GM12878 (cell line): Measurements from ENCODE around the gene RAB7B. TPM values are rescaled to one million over a fixed set of nuclear protein-coding genes. Genes with fewer than 3 reads are reported as not detected.

Source experiments
- ATF3 ChIP-seq: IDR thresholded peaks from 2 replicates; pipeline ENCODE4 v1.6.1; 2011; ENCODE audit warnings: low read depth, mild to moderate bottlenecking, low read length, moderate library complexity, borderline replicate concordance; ENCODE audit errors: extremely low read depth
- BRCA1 ChIP-seq: IDR thresholded peaks from 2 replicates; pipeline ENCODE4 v1.6.1; 2011; ENCODE audit warnings: low read depth, low read length, improper control_type of control experiment
- CHD2 ChIP-seq: IDR thresholded peaks from 2 replicates; pipeline ENCODE4 v1.6.1; 2011; ENCODE audit warnings: low read depth, low read length, improper control_type of control experiment, borderline replicate concordance
- DPF2 ChIP-seq: fragments of 450-650 bp; IDR thresholded peaks from 2 replicates; pipeline ENCODE4 v1.6.1; 2017; ENCODE audit warnings: mild to moderate bottlenecking
- ESRRA ChIP-seq: IDR thresholded peaks from 2 replicates; pipeline ENCODE4 v1.6.1; 2012; ENCODE audit warnings: mild to moderate bottlenecking, low read length, improper control_type of control experiment
- IRF4 ChIP-seq: IDR thresholded peaks from 2 replicates; pipeline ENCODE4 v1.6.1; 2011; ENCODE audit warnings: low read depth, low read length
- MEF2B ChIP-seq: fragments of 450-650 bp; IDR thresholded peaks from 2 replicates; pipeline ENCODE4 v1.6.1; 2018; ENCODE audit warnings: mild to moderate bottlenecking, moderate library complexity; ENCODE audit not compliant: partially characterized antibody, poor library complexity, severe bottlenecking
- SIN3A ChIP-seq: IDR thresholded peaks from 2 replicates; pipeline ENCODE4 v1.6.1; 2012; ENCODE audit warnings: low read depth, low read length, improper control_type of control experiment
- SMAD1 ChIP-seq: fragments of 450-650 bp; IDR thresholded peaks from 2 replicates; pipeline ENCODE4 v1.6.1; 2018; ENCODE audit warnings: mild to moderate bottlenecking, low read depth; ENCODE audit not compliant: partially characterized antibody
- SPI1 ChIP-seq: IDR thresholded peaks from 2 replicates; pipeline ENCODE4 v1.6.1; 2011; ENCODE audit warnings: low read depth, mild to moderate bottlenecking, low read length, moderate library complexity, borderline replicate concordance; ENCODE audit not compliant: insufficient read depth
- SREBF1 ChIP-seq: IDR thresholded peaks from 2 replicates; pipeline ENCODE4 v1.6.1; 2012; ENCODE audit warnings: mild to moderate bottlenecking, low read length
- STAT3 ChIP-seq: IDR thresholded peaks from 2 replicates; pipeline ENCODE4 v1.6.1; 2011; ENCODE audit warnings: low read depth, low read length, improper control_type of control experiment
- ZBTB11 ChIP-seq: fragments of 450-650 bp; formaldehyde crosslinking; IDR thresholded peaks from 2 replicates; pipeline ENCODE4 v1.5.0; 2022; ENCODE audit warnings: mild to moderate bottlenecking, missing genetic modification characterization
- ZBTB33 ChIP-seq: fragments of 450-650 bp; IDR thresholded peaks from 2 replicates; pipeline ENCODE4 v1.6.1; 2017; ENCODE audit warnings: mild to moderate bottlenecking
- polyA plus RNA-seq, 11 experiments: library from polyadenylated mRNA; depleted of rRNA in 4 of 11; unstranded in 6 of 11; stranded (reverse) in 5 of 11; fragments of >200 nt; fragmentation: Nextera tagmentation in 4 of 11; fragmentation: Illumina TruSeq in 1 of 11; extraction: Ambion mirVana in 4 of 11; extraction: Trizol in 1 of 11; gene quantifications; 1 replicate in 1 of 11; 2 replicates in 10 of 11; pipeline versions ENCODE4 v1.2.1 to v1.2.3, GENCODE V29; 2011 to 2016; ENCODE audit warnings: inconsistent platforms in 2 of 11, missing spikeins in 2 of 11, low read depth in 1 of 11
- total RNA-seq, 4 experiments: library from RNA; depleted of rRNA in 3 of 4; stranded (reverse); fragments of >200 nt in 3 of 4; fragmentation: Illumina TruSeq in 1 of 4; extraction: Trizol in 1 of 4; gene quantifications; 2 replicates each; pipeline versions ENCODE4 v1.2.1 to v1.2.3, GENCODE V29; 2013 to 2021
- TF ChIP-seq, protein P1 (sequence below): IDR thresholded peaks from 2 replicates; pipeline ENCODE4 v1.6.1; 2011; ENCODE audit warnings: borderline replicate concordance, low read depth, mild to moderate bottlenecking, moderate library complexity, mixed read lengths, low read length; ENCODE audit not compliant: insufficient read depth; ENCODE audit errors: extremely low read length
- TF ChIP-seq, protein P2 (sequence below), 3 experiments: IDR thresholded peaks in 2 of 3; conservative IDR thresholded peaks in 1 of 3; 2 replicates each; pipeline ENCODE4 v1.5.1; 2011; ENCODE audit warnings: low read depth in 3 of 3, low read length in 3 of 3, mild to moderate bottlenecking in 3 of 3, control low read depth in 2 of 3, moderate library complexity in 2 of 3, inconsistent platforms in 1 of 3, mixed read lengths in 1 of 3; ENCODE audit not compliant: control insufficient read depth in 2 of 3, insufficient read depth in 1 of 3; ENCODE audit errors: extremely low read depth in 1 of 3
- TF ChIP-seq, protein P3 (sequence below): fragments of 450-650 bp; IDR thresholded peaks from 2 replicates; pipeline ENCODE4 v1.6.1; 2017; ENCODE audit warnings: antibody characterized with exemption, mild to moderate bottlenecking, moderate library complexity

The RAB7B gene
- total and polyA plus RNA-seq, 10 of the 15 experiments (the other 5 are each of a cell fraction or from before 2014, with no cell fraction given): 0.09 TPM; not detected in 9

DNA sequence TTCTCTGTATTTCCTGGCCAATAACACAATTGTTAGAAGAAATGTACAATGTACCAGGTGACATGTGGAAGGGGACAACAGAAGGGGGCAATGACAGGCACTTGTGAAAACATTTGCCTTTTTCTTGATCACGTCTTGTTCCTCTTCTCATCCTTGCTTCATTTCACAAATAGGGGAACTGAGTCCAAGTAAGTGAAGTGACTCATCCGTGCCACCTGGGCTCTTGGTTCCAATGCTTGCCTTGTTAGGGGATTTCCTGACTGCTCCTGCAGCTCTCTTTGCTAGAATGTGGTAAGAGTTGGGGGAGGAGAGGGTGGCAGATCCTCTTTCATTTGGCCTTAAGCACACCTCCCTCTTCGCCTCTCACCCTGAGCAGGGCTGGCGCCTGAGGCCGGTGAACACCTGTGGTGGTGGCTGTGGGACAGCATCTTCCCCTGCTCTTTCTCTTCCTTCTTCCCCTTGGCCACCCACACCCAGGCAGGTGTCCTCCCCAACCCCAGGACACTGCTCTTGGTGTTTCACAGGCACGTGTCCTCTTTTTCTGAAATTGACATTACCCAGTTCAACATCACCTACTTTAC lies 47.5 kb upstream of the RAB7B start (continued):
- TF ChIP-seq, protein P1, sequence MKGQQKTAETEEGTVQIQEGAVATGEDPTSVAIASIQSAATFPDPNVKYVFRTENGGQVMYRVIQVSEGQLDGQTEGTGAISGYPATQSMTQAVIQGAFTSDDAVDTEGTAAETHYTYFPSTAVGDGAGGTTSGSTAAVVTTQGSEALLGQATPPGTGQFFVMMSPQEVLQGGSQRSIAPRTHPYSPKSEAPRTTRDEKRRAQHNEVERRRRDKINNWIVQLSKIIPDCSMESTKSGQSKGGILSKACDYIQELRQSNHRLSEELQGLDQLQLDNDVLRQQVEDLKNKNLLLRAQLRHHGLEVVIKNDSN: peak; percentile 54
- peak; percentile 99 for TF ChIP-seq DPF2
- TF ChIP-seq, protein P2, sequence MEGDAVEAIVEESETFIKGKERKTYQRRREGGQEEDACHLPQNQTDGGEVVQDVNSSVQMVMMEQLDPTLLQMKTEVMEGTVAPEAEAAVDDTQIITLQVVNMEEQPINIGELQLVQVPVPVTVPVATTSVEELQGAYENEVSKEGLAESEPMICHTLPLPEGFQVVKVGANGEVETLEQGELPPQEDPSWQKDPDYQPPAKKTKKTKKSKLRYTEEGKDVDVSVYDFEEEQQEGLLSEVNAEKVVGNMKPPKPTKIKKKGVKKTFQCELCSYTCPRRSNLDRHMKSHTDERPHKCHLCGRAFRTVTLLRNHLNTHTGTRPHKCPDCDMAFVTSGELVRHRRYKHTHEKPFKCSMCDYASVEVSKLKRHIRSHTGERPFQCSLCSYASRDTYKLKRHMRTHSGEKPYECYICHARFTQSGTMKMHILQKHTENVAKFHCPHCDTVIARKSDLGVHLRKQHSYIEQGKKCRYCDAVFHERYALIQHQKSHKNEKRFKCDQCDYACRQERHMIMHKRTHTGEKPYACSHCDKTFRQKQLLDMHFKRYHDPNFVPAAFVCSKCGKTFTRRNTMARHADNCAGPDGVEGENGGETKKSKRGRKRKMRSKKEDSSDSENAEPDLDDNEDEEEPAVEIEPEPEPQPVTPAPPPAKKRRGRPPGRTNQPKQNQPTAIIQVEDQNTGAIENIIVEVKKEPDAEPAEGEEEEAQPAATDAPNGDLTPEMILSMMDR (IDR thresholded peaks at IDR 0.05 in 2 of 3, conservative IDR thresholded peaks at IDR 0.05 in 1 of 3; ENCODE audit: control insufficient read depth in 2 of 3, extremely low read depth in 1 of 3, insufficient read depth in 1 of 3, low read depth in 3 of 3, low read length in 3 of 3): 0 out of 6 replicates have a peak, but pooled peaks of 1 of the 3 experiments have one; percentile 3
- TF ChIP-seq, protein P3, sequence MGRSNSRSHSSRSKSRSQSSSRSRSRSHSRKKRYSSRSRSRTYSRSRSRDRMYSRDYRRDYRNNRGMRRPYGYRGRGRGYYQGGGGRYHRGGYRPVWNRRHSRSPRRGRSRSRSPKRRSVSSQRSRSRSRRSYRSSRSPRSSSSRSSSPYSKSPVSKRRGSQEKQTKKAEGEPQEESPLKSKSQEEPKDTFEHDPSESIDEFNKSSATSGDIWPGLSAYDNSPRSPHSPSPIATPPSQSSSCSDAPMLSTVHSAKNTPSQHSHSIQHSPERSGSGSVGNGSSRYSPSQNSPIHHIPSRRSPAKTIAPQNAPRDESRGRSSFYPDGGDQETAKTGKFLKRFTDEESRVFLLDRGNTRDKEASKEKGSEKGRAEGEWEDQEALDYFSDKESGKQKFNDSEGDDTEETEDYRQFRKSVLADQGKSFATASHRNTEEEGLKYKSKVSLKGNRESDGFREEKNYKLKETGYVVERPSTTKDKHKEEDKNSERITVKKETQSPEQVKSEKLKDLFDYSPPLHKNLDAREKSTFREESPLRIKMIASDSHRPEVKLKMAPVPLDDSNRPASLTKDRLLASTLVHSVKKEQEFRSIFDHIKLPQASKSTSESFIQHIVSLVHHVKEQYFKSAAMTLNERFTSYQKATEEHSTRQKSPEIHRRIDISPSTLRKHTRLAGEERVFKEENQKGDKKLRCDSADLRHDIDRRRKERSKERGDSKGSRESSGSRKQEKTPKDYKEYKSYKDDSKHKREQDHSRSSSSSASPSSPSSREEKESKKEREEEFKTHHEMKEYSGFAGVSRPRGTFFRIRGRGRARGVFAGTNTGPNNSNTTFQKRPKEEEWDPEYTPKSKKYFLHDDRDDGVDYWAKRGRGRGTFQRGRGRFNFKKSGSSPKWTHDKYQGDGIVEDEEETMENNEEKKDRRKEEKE: no peak
- no peak for TF ChIP-seq SREBF1
- no peak for TF ChIP-seq ZBTB11 (CRISPR knock-in tag)
- TF ChIP-seq SMAD1: no peak
- TF ChIP-seq SPI1: peak; percentile 97
- peak; percentile 93 for TF ChIP-seq CHD2
- peak; percentile 95 for TF ChIP-seq IRF4
- no peak for TF ChIP-seq ZBTB33
- TF ChIP-seq STAT3: peak; percentile 83; the same call in 1 of the 2 replicates
- peak; percentile 77 for TF ChIP-seq MEF2B
- TF ChIP-seq ATF3: no peak
- no peak for TF ChIP-seq ESRRA
- TF ChIP-seq SIN3A: no peak
- no peak for TF ChIP-seq BRCA1
